Breast epithelium (tissue), 4 donors: ENCODE data around the gene SSBP4. TPM values are rescaled to one million over a fixed set of nuclear protein-coding genes. Genes with fewer than 3 reads are reported as not detected.

Experiments used
- DNase-seq, 2 donors: peaks; one replicate each; pipeline ENCODE4 v3.0.0-alpha.2; 2019; ENCODE audit warnings: low spot score in 2 of 2
- H3K27ac ChIP-seq, 2 donors: fragments of 200-600 bp; sonication (generic) in 1 of 2; one replicate each; pipeline ENCODE4 v1.5.1; 2016 to 2019; ENCODE audit warnings: mild to moderate bottlenecking in 1 of 2
- H3K27me3 ChIP-seq, 2 donors: fragments of 200-600 bp; sonication (generic) in 1 of 2; one replicate each; pipeline versions ENCODE4 v1.5.1 to v1.6.0; 2017 to 2019; ENCODE audit warnings: control low read depth in 1 of 2, mild to moderate bottlenecking in 1 of 2
- H3K36me3 ChIP-seq: fragments of 200-600 bp; one replicate; pipeline ENCODE4 v1.5.1; 2019
- H3K4me1 ChIP-seq, 2 donors: fragments of 200-600 bp; sonication (generic); one replicate each; pipeline ENCODE4 v1.5.1; 2016 to 2019; ENCODE audit warnings: control low read depth in 1 of 2
- H3K4me3 ChIP-seq, 3 donors: fragments of 200-600 bp; sonication (generic); 1 replicate in 2 of 3; 2 replicates in 1 of 3; pipeline ENCODE4 v1.5.1; 2016 to 2019; ENCODE audit warnings: mild to moderate bottlenecking in 3 of 3, moderate library complexity in 2 of 3
- H3K9me3 ChIP-seq, 2 donors: fragments of 200-600 bp; sonication (generic) in 1 of 2; one replicate each; pipeline ENCODE4 v1.5.1; 2016 to 2019; ENCODE audit warnings: control low read depth in 1 of 2
- CTCF ChIP-seq, 3 donors: fragments of 450-650 bp; IDR thresholded peaks; one replicate each; pipeline ENCODE4 v1.5.1; 2016 to 2017; ENCODE audit warnings: antibody characterized with exemption in 3 of 3, mild to moderate bottlenecking in 3 of 3, moderate library complexity in 3 of 3
- POLR2A ChIP-seq: fragments of 450-650 bp; IDR thresholded peaks from one replicate; pipeline ENCODE4 v1.6.1; 2016; ENCODE audit warnings: antibody characterized with exemption, mild to moderate bottlenecking, moderate library complexity
- POLR2AphosphoS5 ChIP-seq, 3 donors: sonication (generic); formaldehyde crosslinking; IDR thresholded peaks; one replicate each; pipeline ENCODE4 v1.6.1; 2017; ENCODE audit warnings: antibody characterized with exemption in 3 of 3
- intact Hi-C: fragments of 100-400 bp; cut with DNase I; formaldehyde crosslinking; loops from one replicate; pipeline ENCODE4 v1.15.1; 2023; ENCODE audit warnings: low total_unique reads
- total RNA-seq, 3 donors: library from RNA; depleted of rRNA; stranded (reverse); fragments of >200 nt; gene quantifications; one replicate each; pipeline ENCODE4 v1.1.0, GENCODE V29; 2016

SSBP4 gene
- total RNA-seq, 3 donors from 2014 or later: 29.4 to 71.8 (median 46.7) TPM

GRCh38 chr19:18427080-18427742 is 8.0 kb downstream of the SSBP4 start:
- no peak for DNase-seq
- peaks cover 0 to 6% of the 10 kb centered on the region in 2 donors for H3K4me1 ChIP-seq
- H3K4me3 ChIP-seq: no peak overlapping the region
- intact Hi-C loops: no loop called here
- TF ChIP-seq POLR2A (no peak), POLR2AphosphoS5 (IDR thresholded peaks at IDR 0.05) (no peak), CTCF (IDR thresholded peaks at IDR 0.05) (no peak)
- H3K27ac ChIP-seq: peak overlapping the region in 1 of 2 donors; percentile 82
- no peaks in the 10 kb centered on the region for H3K36me3 ChIP-seq
- no peaks in the 10 kb centered on the region for H3K27me3 ChIP-seq
- no peaks in the 10 kb centered on the region for H3K9me3 ChIP-seq

GRCh38 chr19:18427743-18428113 is 8.5 kb downstream of the SSBP4 start:
- no peak for DNase-seq
- Histone ChIP-seq H3K9me3 (no peaks in the 10 kb centered on the region), H3K4me1 (peaks cover 0 to 7% of the 10 kb centered on the region in 2 donors), H3K4me3 (no peak overlapping the region), H3K27ac (peak overlapping the region in 1 of 2 donors; percentile 82), H3K36me3 (no peaks in the 10 kb centered on the region), H3K27me3 (no peaks in the 10 kb centered on the region)
- TF ChIP-seq POLR2A: no peak
- TF ChIP-seq POLR2AphosphoS5 (IDR thresholded peaks at IDR 0.05): no peak
- no peak for TF ChIP-seq CTCF (IDR thresholded peaks at IDR 0.05)
- intact Hi-C loops: no loop called here

GRCh38 chr19:18428173-18428786 is 9.1 kb downstream of the SSBP4 start:
- H3K27me3 ChIP-seq: no peaks in the 10 kb centered on the region
- no peak overlapping the region for H3K4me3 ChIP-seq
- intact Hi-C loops: no loop called here
- TF ChIP-seq POLR2A: no peak
- TF ChIP-seq CTCF (IDR thresholded peaks at IDR 0.05): no peak
- TF ChIP-seq POLR2AphosphoS5 (IDR thresholded peaks at IDR 0.05): no peak
- DNase-seq: no peak
- H3K4me1 ChIP-seq: peaks cover 0 to 12% of the 10 kb centered on the region in 2 donors
- peak overlapping the region; percentile 35 to 82 for H3K27ac ChIP-seq
- no peaks in the 10 kb centered on the region for H3K9me3 ChIP-seq
- H3K36me3 ChIP-seq: no peaks in the 10 kb centered on the region

- TF ChIP-seq POLR2A: no peak
- no peak for TF ChIP-seq POLR2AphosphoS5 (IDR thresholded peaks at IDR 0.05)
- no peak for TF ChIP-seq CTCF (IDR thresholded peaks at IDR 0.05)
- Histone ChIP-seq H3K27ac (peak overlapping the region; percentile 35 to 82), H3K36me3 (no peaks in the 10 kb centered on the region), H3K4me3 (peak overlapping the region; percentile 16 to 53 (median 29)), H3K4me1 (peaks cover 0 to 14% of the 10 kb centered on the region in 2 donors), H3K27me3 (no peaks in the 10 kb centered on the region), H3K9me3 (no peaks in the 10 kb centered on the region)
- intact Hi-C loops: no loop called here
- DNase-seq: no peak
Observed at GRCh38 chr19:18428787-18429674, 9.8 kb downstream of the SSBP4 start.
